Peyer's patch (tissue), 4 donors: ENCODE data around the gene ZBTB7C.

Source experiments
- CTCF ChIP-seq, 6 experiments: fragments of 450-650 bp in 4 of 6; fragments of 200-600 bp in 2 of 6; sonication (generic) in 1 of 6; IDR thresholded peaks; one replicate each; pipeline ENCODE4 v1.5.1; 2017 to 2019; ENCODE audit warnings: antibody characterized with exemption in 6 of 6, mild to moderate bottlenecking in 3 of 6, moderate library complexity in 1 of 6
- POLR2A ChIP-seq, 2 donors: fragments of 450-650 bp; IDR thresholded peaks; one replicate each; pipeline ENCODE4 v1.5.1; 2017; ENCODE audit warnings: antibody characterized with exemption in 2 of 2, mild to moderate bottlenecking in 2 of 2, moderate library complexity in 2 of 2

- TF ChIP-seq POLR2A (IDR thresholded peaks at IDR 0.05): no peak
- no peak for TF ChIP-seq CTCF (IDR thresholded peaks at IDR 0.05)
Observed at GRCh38 chr18:48216639-48217257, 192.4 kb downstream of the ZBTB7C start.
